Activated B cell treated with CpG ODN at 0.5 μM for 24 hours (primary cell): ENCODE data around the gene DOCK1. TPM values are rescaled to one million over a fixed set of nuclear protein-coding genes. Genes with fewer than 3 reads are reported as not detected.

Source experiments
- ATAC-seq: fragments of 200-7000 bp; cut with Tn5 transposase; one replicate; pipeline ENCODE4 v1.10.0; 2021; ENCODE audit warnings: low read depth, mild to moderate bottlenecking, moderate library complexity
- CTCF ChIA-PET: fragments of 350-600 bp; sonication (Branson Sonifier 250); formaldehyde crosslinking; loops from one replicate; lab custom pipeline; 2021; ENCODE audit warnings: antibody characterized with exemption; lab: Charles Lee
- POLR2A ChIA-PET: fragments of 350-600 bp; sonication (Branson Sonifier 250); formaldehyde crosslinking; loops from one replicate; lab custom pipeline; 2021; ENCODE audit warnings: antibody characterized with exemption; lab: Charles Lee
- DNase-seq: peaks from one replicate; pipeline ENCODE4 v3.0.0; 2022
- H3K27ac Mint-ChIP-seq: one replicate; pipeline ENCODE4 v1.8.0; 2020; ENCODE audit warnings: mixed read lengths
- H3K27me3 Mint-ChIP-seq: one replicate; pipeline ENCODE4 v1.8.0; 2021; ENCODE audit warnings: mixed read lengths
- H3K36me3 Mint-ChIP-seq: one replicate; pipeline ENCODE4 v1.8.0; 2021; ENCODE audit warnings: low read depth, mixed read lengths
- H3K4me1 Mint-ChIP-seq: one replicate; pipeline ENCODE4 v1.8.0; 2021; ENCODE audit warnings: mixed read lengths
- H3K4me3 Mint-ChIP-seq: one replicate; pipeline ENCODE4 v1.8.0; 2020; ENCODE audit warnings: mild to moderate bottlenecking, mixed read lengths
- H3K9me3 Mint-ChIP-seq: one replicate; pipeline ENCODE4 v1.8.0; 2020; ENCODE audit warnings: mixed read lengths
- intact Hi-C: fragments of 100-400 bp; cut with micrococcal nuclease; formaldehyde crosslinking; loops from one replicate; pipeline ENCODE4 v1.15.1; 2024
- total RNA-seq: library from RNA; stranded (reverse); gene quantifications from 2 replicates; pipeline ENCODE4 v1.2.3, GENCODE V29; 2022
- TF ChIP-seq, protein P1 (sequence below): fragments of 200-600 bp; IDR thresholded peaks from one replicate; pipeline ENCODE4 v1.8.0; 2022; ENCODE audit warnings: antibody characterized with exemption, mild to moderate bottlenecking

DOCK1 gene
- total RNA-seq, 1 donor from 2014 or later, result not detected

DNA sequence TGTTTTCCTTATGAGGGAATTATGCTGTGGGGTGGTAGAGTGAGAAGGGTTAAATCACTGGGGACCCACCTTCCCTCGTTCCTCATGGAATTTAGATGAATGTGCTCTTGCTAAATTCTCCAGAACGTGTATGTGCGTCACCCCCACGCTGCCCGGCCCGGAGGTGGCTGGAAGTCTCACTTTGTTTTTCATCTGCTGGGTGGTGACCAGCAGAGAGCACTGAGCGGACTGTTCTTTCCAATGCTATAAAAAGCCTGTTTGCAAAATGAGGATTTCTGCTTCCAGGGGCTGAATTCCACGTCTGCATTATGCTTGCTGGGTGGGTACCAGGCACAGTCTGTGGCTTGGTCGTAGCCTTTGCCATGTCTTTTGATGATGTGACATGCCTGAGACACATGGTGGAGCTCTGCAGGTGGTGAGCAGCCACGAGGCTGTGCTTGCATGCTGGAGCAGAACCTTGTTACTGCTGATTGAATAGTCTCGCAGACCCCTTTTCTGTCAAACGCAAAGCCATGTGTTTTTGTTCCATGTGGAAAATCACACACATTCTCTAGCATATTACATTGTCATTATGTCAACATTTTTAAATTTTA lies 323.1 kb downstream of the DOCK1 start:
- Mint-ChIP-seq H3K27ac (no peak overlapping the region), H3K4me1 (no peaks in the 10 kb centered on the region), H3K36me3 (no peaks in the 10 kb centered on the region), H3K4me3 (no peak overlapping the region), H3K9me3 (no peaks in the 10 kb centered on the region), H3K27me3 (no peaks in the 10 kb centered on the region)
- no peak for ATAC-seq
- POLR2A ChIA-PET, result no interaction called here
- CTCF ChIA-PET, result no interaction called here
- TF ChIP-seq, protein P1, sequence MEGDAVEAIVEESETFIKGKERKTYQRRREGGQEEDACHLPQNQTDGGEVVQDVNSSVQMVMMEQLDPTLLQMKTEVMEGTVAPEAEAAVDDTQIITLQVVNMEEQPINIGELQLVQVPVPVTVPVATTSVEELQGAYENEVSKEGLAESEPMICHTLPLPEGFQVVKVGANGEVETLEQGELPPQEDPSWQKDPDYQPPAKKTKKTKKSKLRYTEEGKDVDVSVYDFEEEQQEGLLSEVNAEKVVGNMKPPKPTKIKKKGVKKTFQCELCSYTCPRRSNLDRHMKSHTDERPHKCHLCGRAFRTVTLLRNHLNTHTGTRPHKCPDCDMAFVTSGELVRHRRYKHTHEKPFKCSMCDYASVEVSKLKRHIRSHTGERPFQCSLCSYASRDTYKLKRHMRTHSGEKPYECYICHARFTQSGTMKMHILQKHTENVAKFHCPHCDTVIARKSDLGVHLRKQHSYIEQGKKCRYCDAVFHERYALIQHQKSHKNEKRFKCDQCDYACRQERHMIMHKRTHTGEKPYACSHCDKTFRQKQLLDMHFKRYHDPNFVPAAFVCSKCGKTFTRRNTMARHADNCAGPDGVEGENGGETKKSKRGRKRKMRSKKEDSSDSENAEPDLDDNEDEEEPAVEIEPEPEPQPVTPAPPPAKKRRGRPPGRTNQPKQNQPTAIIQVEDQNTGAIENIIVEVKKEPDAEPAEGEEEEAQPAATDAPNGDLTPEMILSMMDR, result no peak
- intact Hi-C loops, result no loop called here
- no peak for DNase-seq

DNA sequence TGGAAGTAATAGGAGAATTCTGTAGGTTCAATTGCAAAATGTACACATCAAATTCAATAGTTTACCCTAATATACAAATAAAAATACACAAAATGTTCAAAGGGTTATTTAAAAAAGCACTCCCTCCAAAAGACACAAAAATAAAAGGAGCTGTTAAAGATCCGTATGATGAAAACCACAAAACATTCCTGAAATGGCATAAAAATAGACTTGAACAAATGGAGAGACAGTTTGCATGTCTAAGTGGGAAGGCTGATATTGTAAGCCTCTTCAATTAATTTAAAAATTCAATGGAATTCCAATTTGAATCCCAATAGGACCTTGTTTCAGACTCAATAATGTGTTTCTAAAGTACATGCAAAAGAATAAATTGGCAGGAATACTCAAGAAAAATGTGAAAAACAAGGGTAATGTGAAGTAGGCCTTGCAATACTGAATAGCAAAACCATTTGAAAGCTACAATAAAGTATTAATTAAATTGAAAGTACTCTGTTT lies 329.1 kb downstream of the DOCK1 start:
- POLR2A ChIA-PET, result no interaction called here

DNA sequence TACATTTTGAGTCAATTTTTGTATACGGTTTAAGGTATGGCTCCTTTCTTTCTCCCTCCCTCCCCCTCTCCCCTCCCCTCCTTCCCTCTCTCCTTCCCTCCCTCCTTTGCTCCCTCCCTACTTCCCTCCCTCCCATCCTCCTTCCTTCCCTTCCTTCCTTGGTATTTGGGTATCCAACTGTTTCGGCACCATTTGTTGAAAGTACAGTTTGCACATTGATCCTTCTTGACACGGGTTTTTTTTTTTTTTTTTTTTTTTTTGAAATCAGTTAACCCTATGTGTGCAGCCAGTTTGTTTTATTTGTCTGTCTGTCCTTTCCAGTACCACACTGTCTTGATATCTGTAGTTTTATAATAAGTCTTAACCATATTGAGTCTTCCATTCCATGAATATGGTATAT lies 331.0 kb downstream of the DOCK1 start:
- Mint-ChIP-seq H3K27ac (no peak overlapping the region), H3K36me3 (no peaks in the 10 kb centered on the region), H3K9me3 (no peaks in the 10 kb centered on the region), H3K27me3 (no peaks in the 10 kb centered on the region), H3K4me3 (no peak overlapping the region), H3K4me1 (no peaks in the 10 kb centered on the region)
- POLR2A ChIA-PET, result no interaction called here
- TF ChIP-seq, protein P1, result no peak
- DNase-seq (no peak), ATAC-seq (no peak)
- intact Hi-C loops, result no loop called here
- CTCF ChIA-PET, result no interaction called here

More for the DNA sequence above, 329.1 kb downstream of the DOCK1 start:
- TF ChIP-seq, protein P1, result no peak
- H3K27ac Mint-ChIP-seq, result no peak overlapping the region
- intact Hi-C loops, result no loop called here
- no peaks in the 10 kb centered on the region for H3K27me3 Mint-ChIP-seq
- DNase-seq (no peak), ATAC-seq (no peak)
- H3K36me3 Mint-ChIP-seq, result no peaks in the 10 kb centered on the region
- H3K4me3 Mint-ChIP-seq, result no peak overlapping the region
- CTCF ChIA-PET, result no interaction called here
- no peaks in the 10 kb centered on the region for H3K9me3 Mint-ChIP-seq
- H3K4me1 Mint-ChIP-seq, result no peaks in the 10 kb centered on the region

DNA sequence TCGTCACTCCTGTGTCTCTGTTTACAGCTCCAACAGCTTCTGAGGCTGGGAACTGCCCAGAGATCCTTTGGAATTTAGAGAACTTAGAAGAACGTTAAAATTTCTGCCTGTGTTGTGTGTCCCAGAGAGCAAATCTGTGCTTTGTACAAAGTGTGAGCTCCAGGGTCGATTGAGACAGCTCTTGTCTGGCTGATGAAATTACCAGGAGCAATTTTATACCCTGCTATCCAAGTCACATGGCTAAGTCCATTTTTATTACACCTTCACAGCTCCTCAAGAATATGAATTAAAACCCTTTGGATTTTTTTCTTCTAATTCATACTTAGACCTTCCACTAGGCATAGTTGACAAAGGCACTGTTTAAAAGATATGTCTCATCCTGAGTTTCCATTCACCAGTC lies 337.7 kb downstream of the DOCK1 start:
- ChIA-PET CTCF (no interaction called here), POLR2A (no interaction called here)
- ATAC-seq (no peak), DNase-seq (no peak)
- H3K36me3 Mint-ChIP-seq, result no peaks in the 10 kb centered on the region
- TF ChIP-seq, protein P1, result no peak
- no peaks in the 10 kb centered on the region for H3K9me3 Mint-ChIP-seq
- H3K4me3 Mint-ChIP-seq, result no peak overlapping the region
- no peaks in the 10 kb centered on the region for H3K4me1 Mint-ChIP-seq
- H3K27ac Mint-ChIP-seq, result no peak overlapping the region
- intact Hi-C loops, result no loop called here
- no peaks in the 10 kb centered on the region for H3K27me3 Mint-ChIP-seq

DNA sequence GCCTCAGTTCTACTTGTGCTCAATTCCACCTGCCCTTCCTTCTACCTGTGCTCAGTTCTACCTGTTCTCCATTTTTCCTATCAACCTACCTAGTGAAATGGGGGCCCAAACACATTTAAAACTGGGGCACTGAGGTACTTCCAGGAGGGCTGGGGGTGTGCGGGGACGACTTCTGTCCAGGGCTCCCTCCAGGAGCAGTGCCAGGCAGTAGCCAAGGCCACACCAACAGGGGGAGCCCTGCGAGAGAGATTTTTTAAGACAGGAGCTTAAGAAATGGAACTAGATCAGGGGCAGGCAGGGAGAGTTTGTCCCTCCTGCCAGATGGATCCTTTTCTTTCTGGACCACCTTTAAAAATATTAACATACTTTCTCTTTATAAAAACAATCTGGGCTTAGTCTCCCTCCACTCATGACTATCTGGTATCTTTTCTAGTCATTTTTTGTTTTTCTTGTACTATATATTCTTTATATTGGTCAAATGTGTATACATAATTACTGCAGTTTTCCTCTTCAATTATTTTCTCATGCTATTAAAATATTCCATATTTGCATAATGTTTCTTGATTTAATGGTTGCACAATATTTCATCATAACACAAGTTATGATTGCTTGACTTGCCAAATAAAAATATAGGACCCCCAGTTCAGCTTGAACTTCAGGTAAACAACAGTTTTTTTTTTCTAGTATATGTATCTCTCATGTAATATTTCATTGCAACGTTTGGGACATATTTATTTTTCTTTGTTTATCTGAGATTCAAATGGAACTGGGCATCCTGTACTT lies 338.5 kb downstream of the DOCK1 start:
- no peak for ATAC-seq
- H3K36me3 Mint-ChIP-seq, result no peaks in the 10 kb centered on the region
- no peak for DNase-seq
- H3K27ac Mint-ChIP-seq, result no peak overlapping the region
- H3K27me3 Mint-ChIP-seq, result no peaks in the 10 kb centered on the region
- no peaks in the 10 kb centered on the region for H3K4me1 Mint-ChIP-seq
- no peak overlapping the region for H3K4me3 Mint-ChIP-seq
- CTCF ChIA-PET, result no interaction called here
- intact Hi-C loops, result no loop called here
- POLR2A ChIA-PET, result no interaction called here
- TF ChIP-seq, protein P1, result no peak
- H3K9me3 Mint-ChIP-seq, result no peaks in the 10 kb centered on the region
